Peyer's patch (tissue), 4 donors: ENCODE measurements around the gene XRCC2. TPM values are rescaled to one million over a fixed set of nuclear protein-coding genes. Genes with fewer than 3 reads are reported as not detected.

ENCODE experiments used
- DNase-seq, 3 donors: peaks; one replicate each; pipeline ENCODE4 v3.0.0-alpha.2; 2017 to 2019
- H3K27ac ChIP-seq, 4 donors: fragments of 200-600 bp; sonication (generic); one replicate each; pipeline ENCODE4 v1.5.1; 2016 to 2019
- H3K27me3 ChIP-seq, 2 donors: fragments of 200-600 bp; sonication (generic); one replicate each; pipeline ENCODE4 v1.5.1; 2019
- H3K36me3 ChIP-seq, 3 donors: fragments of 200-600 bp; sonication (generic); one replicate each; pipeline ENCODE4 v1.5.1; 2016 to 2019
- H3K4me1 ChIP-seq, 4 donors: fragments of 200-600 bp; sonication (generic); one replicate each; pipeline ENCODE4 v1.5.1; 2016 to 2019
- H3K4me3 ChIP-seq, 4 donors: fragments of 200-600 bp; sonication (generic); 1 replicate in 3 of 4; 2 replicates in 1 of 4; pipeline ENCODE4 v1.5.1; 2016 to 2019; ENCODE audit warnings: mild to moderate bottlenecking in 1 of 4
- H3K9me3 ChIP-seq, 4 donors: fragments of 200-600 bp; sonication (generic); one replicate each; pipeline ENCODE4 v1.5.1; 2016 to 2019; ENCODE audit warnings: mild to moderate bottlenecking in 1 of 4
- POLR2A ChIP-seq, 2 donors: fragments of 450-650 bp; IDR thresholded peaks; one replicate each; pipeline ENCODE4 v1.5.1; 2017; ENCODE audit warnings: antibody characterized with exemption in 2 of 2, mild to moderate bottlenecking in 2 of 2, moderate library complexity in 2 of 2
- total RNA-seq, 4 donors: library from RNA; depleted of rRNA; stranded (reverse); fragments of >200 nt; gene quantifications; one replicate each; pipeline ENCODE4 v1.1.0, GENCODE V29; 2016
- TF ChIP-seq, protein P1 (sequence below), 6 experiments: fragments of 450-650 bp in 4 of 6; fragments of 200-600 bp in 2 of 6; sonication (generic) in 1 of 6; IDR thresholded peaks; one replicate each; pipeline ENCODE4 v1.5.1; 2017 to 2019; ENCODE audit warnings: antibody characterized with exemption in 6 of 6, mild to moderate bottlenecking in 3 of 6, moderate library complexity in 1 of 6

XRCC2 gene
- total RNA-seq, 4 donors from 2014 or later, result 1.2 to 10.7 (median 1.8) TPM

DNA sequence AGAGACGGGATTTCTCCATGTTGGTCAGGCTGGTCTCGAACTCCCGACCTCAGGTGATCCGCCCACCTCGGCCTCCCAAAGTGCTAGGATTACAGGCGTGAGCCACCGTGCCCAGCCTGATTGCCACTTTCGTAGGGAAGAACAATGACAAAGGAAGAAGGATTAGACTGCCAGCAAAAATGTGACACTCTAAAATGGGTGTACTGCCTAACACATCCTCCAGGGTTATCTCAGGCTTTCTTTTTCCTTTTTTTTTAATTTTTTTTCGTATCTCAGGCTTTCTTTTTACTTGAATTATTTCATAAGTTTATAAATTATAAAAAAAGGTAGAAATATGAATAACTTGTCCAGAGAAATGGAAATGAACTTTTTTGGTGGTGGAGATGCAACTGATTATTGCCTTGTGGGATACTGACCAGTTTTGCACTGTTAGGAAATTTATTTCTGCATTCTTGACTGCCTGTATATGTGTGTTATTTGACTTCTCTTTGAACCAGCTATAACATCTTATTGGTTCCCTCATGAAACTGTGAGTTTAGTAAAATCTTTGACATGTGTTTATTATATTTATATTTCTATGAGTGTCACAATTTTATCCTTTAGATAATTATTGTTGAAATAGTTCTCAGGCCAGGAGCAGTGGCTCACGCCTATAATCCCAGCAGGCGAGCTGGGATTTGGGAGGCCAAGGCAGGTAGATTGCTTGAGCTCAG lies 56.8 kb downstream of the XRCC2 start:
- H3K36me3 ChIP-seq, result no peaks in the 10 kb centered on the region
- no peaks in the 10 kb centered on the region for H3K9me3 ChIP-seq
- TF ChIP-seq POLR2A (IDR thresholded peaks at IDR 0.05), result no peak
- TF ChIP-seq, protein P1, sequence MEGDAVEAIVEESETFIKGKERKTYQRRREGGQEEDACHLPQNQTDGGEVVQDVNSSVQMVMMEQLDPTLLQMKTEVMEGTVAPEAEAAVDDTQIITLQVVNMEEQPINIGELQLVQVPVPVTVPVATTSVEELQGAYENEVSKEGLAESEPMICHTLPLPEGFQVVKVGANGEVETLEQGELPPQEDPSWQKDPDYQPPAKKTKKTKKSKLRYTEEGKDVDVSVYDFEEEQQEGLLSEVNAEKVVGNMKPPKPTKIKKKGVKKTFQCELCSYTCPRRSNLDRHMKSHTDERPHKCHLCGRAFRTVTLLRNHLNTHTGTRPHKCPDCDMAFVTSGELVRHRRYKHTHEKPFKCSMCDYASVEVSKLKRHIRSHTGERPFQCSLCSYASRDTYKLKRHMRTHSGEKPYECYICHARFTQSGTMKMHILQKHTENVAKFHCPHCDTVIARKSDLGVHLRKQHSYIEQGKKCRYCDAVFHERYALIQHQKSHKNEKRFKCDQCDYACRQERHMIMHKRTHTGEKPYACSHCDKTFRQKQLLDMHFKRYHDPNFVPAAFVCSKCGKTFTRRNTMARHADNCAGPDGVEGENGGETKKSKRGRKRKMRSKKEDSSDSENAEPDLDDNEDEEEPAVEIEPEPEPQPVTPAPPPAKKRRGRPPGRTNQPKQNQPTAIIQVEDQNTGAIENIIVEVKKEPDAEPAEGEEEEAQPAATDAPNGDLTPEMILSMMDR (IDR thresholded peaks at IDR 0.05), result no peak
- DNase-seq, result no peak
- H3K4me3 ChIP-seq, result no peak overlapping the region
- no peak overlapping the region for H3K27ac ChIP-seq
- H3K27me3 ChIP-seq, result no peaks in the 10 kb centered on the region
- no peaks in the 10 kb centered on the region for H3K4me1 ChIP-seq

DNA sequence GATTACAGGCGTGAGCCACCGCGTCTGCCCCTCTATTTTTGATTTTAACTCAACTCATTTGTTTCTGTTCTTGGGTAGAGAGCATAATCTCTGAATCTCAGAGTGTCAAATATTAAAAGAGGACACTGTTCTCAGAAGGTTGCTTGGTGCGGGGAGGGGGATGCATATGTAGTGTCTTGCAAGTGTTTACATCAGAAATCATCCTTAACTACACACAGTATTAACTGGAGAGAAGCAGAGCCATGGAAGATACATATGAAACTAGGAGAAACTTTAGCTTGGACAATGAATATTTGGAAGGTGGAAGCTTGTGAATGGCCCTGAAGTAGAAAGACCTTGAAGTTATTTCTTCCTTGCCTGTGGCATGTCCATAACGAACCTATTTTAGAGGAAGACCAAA lies 57.5 kb downstream of the XRCC2 start:
- H3K9me3 ChIP-seq, result no peaks in the 10 kb centered on the region
- DNase-seq, result no peak
- H3K4me1 ChIP-seq, result no peaks in the 10 kb centered on the region
- no peak overlapping the region for H3K27ac ChIP-seq
- no peak overlapping the region for H3K4me3 ChIP-seq
- no peaks in the 10 kb centered on the region for H3K36me3 ChIP-seq
- no peak for TF ChIP-seq POLR2A (IDR thresholded peaks at IDR 0.05)
- TF ChIP-seq, protein P1 (IDR thresholded peaks at IDR 0.05), result no peak
- no peaks in the 10 kb centered on the region for H3K27me3 ChIP-seq

DNA sequence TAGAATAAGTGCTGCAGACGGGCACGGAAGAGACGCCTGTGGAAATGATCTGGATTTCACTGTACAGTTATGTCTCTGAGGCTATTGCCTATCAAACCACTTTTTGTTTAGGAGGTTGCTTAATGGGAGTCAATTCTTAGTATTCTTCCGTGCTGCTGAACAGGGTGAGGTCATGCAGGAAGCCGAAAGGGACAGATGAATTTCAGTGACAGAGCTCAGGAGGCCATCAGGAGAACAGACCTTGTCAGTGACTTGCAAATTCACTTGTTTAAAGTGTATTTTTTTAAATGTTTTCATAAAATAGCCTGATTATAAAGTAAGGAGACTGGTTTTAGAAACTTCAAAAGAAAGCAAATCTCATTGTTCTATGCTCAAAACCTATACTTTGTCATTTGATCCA lies 58.9 kb downstream of the XRCC2 start:
- Histone ChIP-seq H3K27ac (no peak overlapping the region), H3K4me3 (no peak overlapping the region), H3K9me3 (no peaks in the 10 kb centered on the region), H3K4me1 (no peaks in the 10 kb centered on the region), H3K36me3 (no peaks in the 10 kb centered on the region), H3K27me3 (no peaks in the 10 kb centered on the region)
- no peak for DNase-seq
- no peak for TF ChIP-seq POLR2A (IDR thresholded peaks at IDR 0.05)
- TF ChIP-seq, protein P1 (IDR thresholded peaks at IDR 0.05), result no peak

DNA sequence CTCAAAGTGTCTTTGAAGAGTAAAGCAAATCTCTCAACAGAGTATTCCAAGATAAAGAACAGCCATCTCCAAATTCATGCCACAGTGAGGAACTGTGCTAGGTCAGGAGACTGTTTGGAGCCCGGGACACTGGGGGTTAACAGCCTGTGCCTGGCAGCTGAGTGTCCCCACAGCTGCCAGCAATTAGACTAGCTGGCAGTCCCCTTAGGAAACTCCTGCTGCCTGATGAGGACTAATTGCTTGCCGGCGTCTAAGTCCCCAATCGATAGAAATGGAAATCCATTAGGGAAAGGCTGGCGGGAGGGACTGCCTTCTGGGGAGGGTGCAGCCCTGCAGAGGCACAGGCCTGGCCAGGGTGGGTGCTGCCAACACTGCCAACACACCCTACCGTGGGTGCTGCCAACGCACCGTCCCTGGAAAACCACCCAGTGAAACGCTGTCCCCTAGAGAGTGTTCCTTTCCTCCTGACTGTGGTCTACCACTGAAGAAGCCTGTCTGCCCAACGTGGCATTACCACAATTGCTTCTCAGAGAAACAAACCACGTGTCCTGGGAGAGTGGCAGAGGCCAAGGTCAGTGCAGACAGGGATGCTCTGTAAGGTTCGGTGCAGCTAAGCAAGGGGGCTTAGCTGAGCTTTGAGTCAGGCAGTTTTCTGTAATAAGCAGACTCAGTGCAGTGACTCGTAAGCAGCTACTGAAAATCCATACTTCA lies 60.8 kb downstream of the XRCC2 start:
- Histone ChIP-seq H3K27me3 (no peaks in the 10 kb centered on the region), H3K4me3 (no peak overlapping the region), H3K36me3 (no peaks in the 10 kb centered on the region), H3K4me1 (no peaks in the 10 kb centered on the region), H3K9me3 (no peaks in the 10 kb centered on the region), H3K27ac (no peak overlapping the region)
- TF ChIP-seq, protein P1 (IDR thresholded peaks at IDR 0.05), result no peak
- no peak for TF ChIP-seq POLR2A (IDR thresholded peaks at IDR 0.05)
- DNase-seq, result no peak

DNA sequence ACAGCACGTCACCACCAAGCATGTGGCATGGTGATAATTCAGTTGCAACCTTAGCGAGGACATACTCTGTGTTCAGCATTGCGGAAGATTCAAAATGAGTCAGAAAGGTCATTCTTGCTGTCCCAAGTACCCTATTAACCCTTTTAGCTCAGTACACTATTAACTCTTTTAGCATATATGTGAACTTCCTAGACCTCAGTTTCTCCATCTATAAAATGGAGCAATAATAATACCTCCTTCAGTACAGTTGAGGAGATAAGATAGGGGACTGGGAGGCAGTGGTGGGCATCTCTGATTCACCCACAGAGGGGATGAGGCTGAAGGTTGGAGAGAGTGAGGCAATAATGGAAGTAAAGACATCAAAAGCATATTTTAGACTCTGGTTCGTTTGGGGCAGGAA lies 67.3 kb downstream of the XRCC2 start:
- Histone ChIP-seq H3K9me3 (no peaks in the 10 kb centered on the region), H3K36me3 (no peaks in the 10 kb centered on the region), H3K4me3 (no peak overlapping the region), H3K4me1 (no peaks in the 10 kb centered on the region), H3K27me3 (no peaks in the 10 kb centered on the region), H3K27ac (no peak overlapping the region)
- TF ChIP-seq POLR2A (IDR thresholded peaks at IDR 0.05), result no peak
- TF ChIP-seq, protein P1 (IDR thresholded peaks at IDR 0.05), result no peak
- no peak for DNase-seq
